IMR-90 (cell line): ENCODE data around the gene FOXL2NB. TPM values are rescaled to one million over a fixed set of nuclear protein-coding genes. Genes with fewer than 3 reads are reported as not detected.

Source experiments
- ATAC-seq: fragments of 200-7000 bp; cut with Tn5 transposase; 2 replicates; pipeline ENCODE4 v1.9.1; 2020; ENCODE audit warnings: low read depth, mild to moderate bottlenecking, moderate library complexity
- BruUV-seq: library from RNA; stranded (reverse); fragments of 400-500 nt; replicated peaks from 2 replicates; lab custom pipeline; 2021; lab: Mats Ljungman, UMichigan
- CTCF ChIA-PET: fragments of 300-600 bp; formaldehyde crosslinking; extraction: SDS; loops from one replicate; lab custom pipeline; 2021; ENCODE audit warnings: antibody characterized with exemption; lab: Yijun Ruan, JAX
- POLR2A ChIA-PET: fragments of 300-600 bp; sonication (Branson Sonifier 250); formaldehyde crosslinking; loops from one replicate; lab custom pipeline; 2022; ENCODE audit warnings: antibody characterized with exemption; ENCODE audit not compliant: unreplicated experiment; lab: Charles Lee
- DNase-seq: peaks from one replicate; pipeline ENCODE4 v3.0.0; 2013
- H2AFZ ChIP-seq: replicated peaks from 2 replicates; pipeline ENCODE3; 2013; ENCODE audit warnings: low read length, mild to moderate bottlenecking; ENCODE audit not compliant: poor library complexity
- H2AK5ac ChIP-seq: 2 replicates; pipeline ENCODE4 v1.6.1; 2013; ENCODE audit warnings: low read depth, low read length, inconsistent platforms
- H2AK9ac ChIP-seq: replicated peaks from 2 replicates; pipeline ENCODE3; 2013; ENCODE audit warnings: mild to moderate bottlenecking, low read depth, low read length, moderate library complexity; ENCODE audit not compliant: poor library complexity
- H2BK120ac ChIP-seq: 2 replicates; pipeline ENCODE4 v1.6.1; 2013; ENCODE audit warnings: low read depth, low read length, inconsistent platforms
- H2BK15ac ChIP-seq: 3 replicates; pipeline ENCODE4 v1.6.1; 2013; ENCODE audit warnings: low read depth, low read length, inconsistent platforms
- H2BK20ac ChIP-seq: 2 replicates; pipeline ENCODE4 v1.6.1; 2013; ENCODE audit warnings: low read depth, mild to moderate bottlenecking, inconsistent platforms, low read length, moderate library complexity
- H2BK5ac ChIP-seq: 2 replicates; pipeline ENCODE4 v1.6.1; 2013; ENCODE audit warnings: mild to moderate bottlenecking, low read depth, low read length, inconsistent platforms; ENCODE audit not compliant: poor library complexity, severe bottlenecking
- H3K14ac ChIP-seq: replicated peaks from 2 replicates; pipeline ENCODE4 v1.6.1; 2013; ENCODE audit warnings: low read depth, low read length, inconsistent platforms
- H3K18ac ChIP-seq: 2 replicates; pipeline ENCODE4 v1.6.1; 2013; ENCODE audit warnings: low read depth, low read length, control low read depth
- H3K23ac ChIP-seq: 2 replicates; pipeline ENCODE4 v1.6.1; 2013; ENCODE audit warnings: low read depth, low read length, inconsistent platforms
- H3K27ac ChIP-seq: 2 replicates; pipeline ENCODE4 v1.5.1; 2013; ENCODE audit warnings: mild to moderate bottlenecking, control low read depth, low read length; ENCODE audit not compliant: insufficient read depth
- H3K27me3 ChIP-seq: 2 replicates; pipeline ENCODE4 v1.6.1; 2013; ENCODE audit warnings: low read length; ENCODE audit not compliant: control insufficient read depth, insufficient read depth
- H3K36me3 ChIP-seq: 2 replicates; pipeline ENCODE4 v1.6.1; 2013; ENCODE audit warnings: low read length, mixed read lengths; ENCODE audit not compliant: control insufficient read depth, insufficient read depth
- H3K4ac ChIP-seq: 2 replicates; pipeline ENCODE4 v1.6.1; 2013; ENCODE audit warnings: low read depth, low read length, inconsistent platforms
- H3K4me1 ChIP-seq: 2 replicates; pipeline ENCODE4 v1.6.1; 2013; ENCODE audit warnings: low read length, mixed read lengths; ENCODE audit not compliant: control insufficient read depth, insufficient read depth
- H3K4me2 ChIP-seq: 2 replicates; pipeline ENCODE4 v1.6.1; 2013; ENCODE audit warnings: low read depth, mild to moderate bottlenecking, control low read depth, low read length, moderate library complexity
- H3K4me3 ChIP-seq: 2 replicates; pipeline ENCODE4 v1.5.1; 2013; ENCODE audit warnings: low read depth, mild to moderate bottlenecking, control low read depth, low read length, moderate library complexity; ENCODE audit not compliant: insufficient read depth
- H3K56ac ChIP-seq: 2 replicates; pipeline ENCODE4 v1.6.1; 2013; ENCODE audit warnings: low read length, inconsistent platforms; ENCODE audit not compliant: insufficient read depth; ENCODE audit errors: extremely low read depth
- H3K79me1 ChIP-seq, 2 experiments: 2 replicates each; pipeline ENCODE4 v1.6.1; 2013; ENCODE audit warnings: low read length in 2 of 2, inconsistent platforms in 1 of 2, low read depth in 1 of 2
- H3K9ac ChIP-seq: 2 replicates; pipeline ENCODE4 v1.6.1; 2013; ENCODE audit warnings: low read depth, low read length, control low read depth
- H3K9me1 ChIP-seq: 2 replicates; pipeline ENCODE4 v1.6.1; 2013; ENCODE audit warnings: low read length, inconsistent platforms; ENCODE audit not compliant: insufficient read depth
- H3K9me3 ChIP-seq: 2 replicates; pipeline ENCODE4 v1.6.1; 2013; ENCODE audit warnings: low read length; ENCODE audit not compliant: control insufficient read depth, insufficient read depth
- H4K20me1 ChIP-seq: 2 replicates; pipeline ENCODE4 v1.6.1; 2013; ENCODE audit warnings: low read length, inconsistent platforms; ENCODE audit not compliant: insufficient read depth
- H4K5ac ChIP-seq: 2 replicates; pipeline ENCODE4 v1.6.1; 2013; ENCODE audit warnings: mild to moderate bottlenecking, low read depth, low read length, control low read depth
- H4K8ac ChIP-seq, 2 experiments: 2 replicates each; pipeline ENCODE4 v1.6.1; 2013; ENCODE audit warnings: low read depth in 2 of 2, low read length in 2 of 2, control low read depth in 1 of 2, inconsistent platforms in 1 of 2
- H4K91ac ChIP-seq: 2 replicates; pipeline ENCODE4 v1.6.1; 2013; ENCODE audit warnings: low read depth, low read length, inconsistent platforms; ENCODE audit not compliant: insufficient read depth
- BHLHE40 ChIP-seq: fragments of 150-350 bp; IDR thresholded peaks from 2 replicates; pipeline ENCODE4 v1.6.1; 2016; ENCODE audit warnings: mild to moderate bottlenecking, low read depth, low read length
- CEBPB ChIP-seq: IDR thresholded peaks from 2 replicates; pipeline ENCODE4 v1.6.1; 2012; ENCODE audit warnings: low read depth, low read length, improper control_type of control experiment
- CHD1 ChIP-seq: IDR thresholded peaks from 2 replicates; pipeline ENCODE4 v1.6.1; 2012; ENCODE audit warnings: low read depth, low read length, improper control_type of control experiment
- FOS ChIP-seq: fragments of 150-350 bp; IDR thresholded peaks from 2 replicates; pipeline ENCODE4 v1.6.1; 2016; ENCODE audit warnings: low read depth, low read length
- MAFK ChIP-seq: IDR thresholded peaks from 2 replicates; pipeline ENCODE4 v1.6.1; 2012; ENCODE audit warnings: low read depth, low read length, improper control_type of control experiment
- MAZ ChIP-seq: IDR thresholded peaks from 2 replicates; pipeline ENCODE4 v1.6.1; 2012; ENCODE audit warnings: low read depth, mild to moderate bottlenecking, low read length, improper control_type of control experiment, moderate library complexity, borderline replicate concordance
- MXI1 ChIP-seq: IDR thresholded peaks from 2 replicates; pipeline ENCODE4 v1.6.1; 2012; ENCODE audit warnings: low read depth, mild to moderate bottlenecking, low read length, moderate library complexity, borderline replicate concordance
- NFE2L2 ChIP-seq: fragments of 150-350 bp; IDR thresholded peaks from 2 replicates; pipeline ENCODE4 v1.6.1; 2016; ENCODE audit warnings: low read depth, mild to moderate bottlenecking, low read length
- POLR2A ChIP-seq: IDR thresholded peaks from 2 replicates; pipeline ENCODE4 v1.6.1; 2012; ENCODE audit warnings: mild to moderate bottlenecking, low read depth, low read length
- RAD21 ChIP-seq: IDR thresholded peaks from 2 replicates; pipeline ENCODE4 v1.6.1; 2012; ENCODE audit warnings: low read length, improper control_type of control experiment
- RCOR1 ChIP-seq: IDR thresholded peaks from 2 replicates; pipeline ENCODE4 v1.6.1; 2012; ENCODE audit warnings: mild to moderate bottlenecking, low read length, improper control_type of control experiment; ENCODE audit not compliant: insufficient replicate concordance
- RFX5 ChIP-seq: IDR thresholded peaks from 2 replicates; pipeline ENCODE4 v1.8.0; 2012; ENCODE audit warnings: low read depth, mild to moderate bottlenecking, low read length, moderate library complexity
- SMC3 ChIP-seq: fragments of 150-350 bp; IDR thresholded peaks from 2 replicates; pipeline ENCODE4 v1.6.1; 2016; ENCODE audit warnings: low read depth, mild to moderate bottlenecking, antibody characterized with exemption, low read length, moderate library complexity
- dilution Hi-C: fragments of 300-500 bp; cut with HindIII; formaldehyde crosslinking; loops from one replicate; pipeline ENCODE4 v1.14.3; 2018; ENCODE audit warnings: low sequenced_read_pairs; ENCODE audit not compliant: unreplicated experiment
- in situ Hi-C: fragments of 300-500 bp; cut with MboI; formaldehyde crosslinking; loops from 3 replicates; pipeline ENCODE4 v1.14.3; 2019; ENCODE audit warnings: low sequenced_read_pairs, inconsistent platforms, mixed read lengths
- intact Hi-C: fragments of 100-400 bp; cut with micrococcal nuclease; formaldehyde crosslinking; loops from 2 replicates; pipeline ENCODE4 v1.10.0; 2022
- polyA plus RNA-seq, 3 experiments: library from polyadenylated mRNA; depleted of rRNA; stranded (reverse); fragments of >200 nt; gene quantifications; 2 replicates each; pipeline ENCODE4 v1.2.3, GENCODE V29; 2012; ENCODE audit warnings: low replicate concordance in 1 of 3
- total RNA-seq: library from RNA; depleted of rRNA; stranded (reverse); fragments of >200 nt; gene quantifications from 2 replicates; pipeline ENCODE4 v1.2.3, GENCODE V29; 2012
- TF ChIP-seq, protein P1 (sequence below): fragments of 150-350 bp; IDR thresholded peaks from 2 replicates; pipeline ENCODE4 v1.6.1; 2016; ENCODE audit warnings: low read depth, mild to moderate bottlenecking, low read length, moderate library complexity, borderline replicate concordance
- TF ChIP-seq, protein P2 (sequence below): conservative IDR thresholded peaks from 2 replicates; pipeline ENCODE4 v1.5.1; 2012; ENCODE audit warnings: mild to moderate bottlenecking, low read depth, low read length, improper control_type of control experiment
- TF ChIP-seq, protein P3 (sequence below): fragments of 150-350 bp; IDR thresholded peaks from 2 replicates; pipeline ENCODE4 v1.6.1; 2017; ENCODE audit warnings: mild to moderate bottlenecking, antibody characterized with exemption, low read length, low read depth

The FOXL2NB gene
- total and polyA plus RNA-seq, 2 of the 4 experiments (the other 2 are of a cell fraction) = under 0.01 to 0.05 TPM

DNA sequence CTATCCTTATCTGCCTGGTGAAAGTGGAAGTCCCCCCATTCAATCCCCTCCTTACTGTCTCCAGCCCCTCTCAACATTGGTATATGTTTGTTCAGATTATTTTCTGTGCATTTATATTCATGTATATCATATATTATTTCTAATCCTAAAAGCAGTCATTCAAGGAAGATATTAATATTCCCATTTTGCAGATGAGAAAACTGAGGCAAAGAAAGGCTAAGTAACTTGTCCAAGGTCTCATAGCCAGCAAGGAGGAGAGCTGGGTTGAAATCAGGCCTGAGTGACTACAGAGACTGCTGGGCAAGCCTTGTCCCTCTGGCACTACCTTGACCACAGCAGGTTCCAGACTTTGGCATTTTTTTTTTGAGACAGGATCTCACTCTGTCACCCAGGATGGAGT is 29.0 kb downstream of the FOXL2NB start:
- Histone ChIP-seq H3K4ac (no peak overlapping the region), H3K23ac (no peak overlapping the region), H3K4me1 (no peaks in the 10 kb centered on the region), H2BK5ac (no peak overlapping the region), H3K36me3 (no peaks in the 10 kb centered on the region), H3K9ac (no peak overlapping the region), H4K8ac (no peak overlapping the region), H3K9me1 (no peaks in the 10 kb centered on the region), H3K27me3 (peaks cover 3% of the 10 kb centered on the region), H3K14ac (no peak overlapping the region), H3K18ac (no peak overlapping the region), H2AK5ac (no peak overlapping the region), H4K20me1 (no peaks in the 10 kb centered on the region), H2AFZ (no peak overlapping the region), H2BK20ac (no peak overlapping the region), H4K5ac (no peak overlapping the region), H3K27ac (no peak overlapping the region), H3K9me3 (no peaks in the 10 kb centered on the region), H4K91ac (no peak overlapping the region), H3K4me3 (no peak overlapping the region), H2BK15ac (no peak overlapping the region), H2BK120ac (no peak overlapping the region), H2AK9ac (no peak overlapping the region), H3K79me1 (no peaks in the 10 kb centered on the region), H3K4me2 (no peak overlapping the region), H3K56ac (no peak overlapping the region)
- DNase-seq (no peak), ATAC-seq (no peak)
- TF ChIP-seq, protein P1, sequence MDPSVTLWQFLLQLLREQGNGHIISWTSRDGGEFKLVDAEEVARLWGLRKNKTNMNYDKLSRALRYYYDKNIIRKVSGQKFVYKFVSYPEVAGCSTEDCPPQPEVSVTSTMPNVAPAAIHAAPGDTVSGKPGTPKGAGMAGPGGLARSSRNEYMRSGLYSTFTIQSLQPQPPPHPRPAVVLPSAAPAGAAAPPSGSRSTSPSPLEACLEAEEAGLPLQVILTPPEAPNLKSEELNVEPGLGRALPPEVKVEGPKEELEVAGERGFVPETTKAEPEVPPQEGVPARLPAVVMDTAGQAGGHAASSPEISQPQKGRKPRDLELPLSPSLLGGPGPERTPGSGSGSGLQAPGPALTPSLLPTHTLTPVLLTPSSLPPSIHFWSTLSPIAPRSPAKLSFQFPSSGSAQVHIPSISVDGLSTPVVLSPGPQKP = no peak
- TF ChIP-seq, protein P2, sequence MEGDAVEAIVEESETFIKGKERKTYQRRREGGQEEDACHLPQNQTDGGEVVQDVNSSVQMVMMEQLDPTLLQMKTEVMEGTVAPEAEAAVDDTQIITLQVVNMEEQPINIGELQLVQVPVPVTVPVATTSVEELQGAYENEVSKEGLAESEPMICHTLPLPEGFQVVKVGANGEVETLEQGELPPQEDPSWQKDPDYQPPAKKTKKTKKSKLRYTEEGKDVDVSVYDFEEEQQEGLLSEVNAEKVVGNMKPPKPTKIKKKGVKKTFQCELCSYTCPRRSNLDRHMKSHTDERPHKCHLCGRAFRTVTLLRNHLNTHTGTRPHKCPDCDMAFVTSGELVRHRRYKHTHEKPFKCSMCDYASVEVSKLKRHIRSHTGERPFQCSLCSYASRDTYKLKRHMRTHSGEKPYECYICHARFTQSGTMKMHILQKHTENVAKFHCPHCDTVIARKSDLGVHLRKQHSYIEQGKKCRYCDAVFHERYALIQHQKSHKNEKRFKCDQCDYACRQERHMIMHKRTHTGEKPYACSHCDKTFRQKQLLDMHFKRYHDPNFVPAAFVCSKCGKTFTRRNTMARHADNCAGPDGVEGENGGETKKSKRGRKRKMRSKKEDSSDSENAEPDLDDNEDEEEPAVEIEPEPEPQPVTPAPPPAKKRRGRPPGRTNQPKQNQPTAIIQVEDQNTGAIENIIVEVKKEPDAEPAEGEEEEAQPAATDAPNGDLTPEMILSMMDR = no peak
- TF ChIP-seq CEBPB (no peak), BHLHE40 (no peak), RAD21 (no peak), FOS (no peak), RFX5 (no peak), NFE2L2 (no peak), MAFK (no peak), MXI1 (no peak), CHD1 (no peak), MAZ (no peak), RCOR1 (no peak), POLR2A (no peak), SMC3 (no peak)
- TF ChIP-seq, protein P3, sequence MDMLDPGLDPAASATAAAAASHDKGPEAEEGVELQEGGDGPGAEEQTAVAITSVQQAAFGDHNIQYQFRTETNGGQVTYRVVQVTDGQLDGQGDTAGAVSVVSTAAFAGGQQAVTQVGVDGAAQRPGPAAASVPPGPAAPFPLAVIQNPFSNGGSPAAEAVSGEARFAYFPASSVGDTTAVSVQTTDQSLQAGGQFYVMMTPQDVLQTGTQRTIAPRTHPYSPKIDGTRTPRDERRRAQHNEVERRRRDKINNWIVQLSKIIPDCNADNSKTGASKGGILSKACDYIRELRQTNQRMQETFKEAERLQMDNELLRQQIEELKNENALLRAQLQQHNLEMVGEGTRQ = no peak
- in situ Hi-C loops (no loop called here), intact Hi-C loops (no loop called here), dilution Hi-C loops (no loop called here)
- ChIA-PET POLR2A (no interaction called here), CTCF (no interaction called here)
- no TSS peak for BruUV-seq
